Femur (tissue), 1 donor: ENCODE measurements around the gene IFT27.

Experiments used
- DNase-seq: peaks from one replicate; pipeline ENCODE4 v3.0.0-alpha.2; 2017

IFT27 gene

GRCh38 chr22:36715647-36716046 lies 60.3 kb downstream of the IFT27 start:
- DNase-seq: no peak

DNA sequence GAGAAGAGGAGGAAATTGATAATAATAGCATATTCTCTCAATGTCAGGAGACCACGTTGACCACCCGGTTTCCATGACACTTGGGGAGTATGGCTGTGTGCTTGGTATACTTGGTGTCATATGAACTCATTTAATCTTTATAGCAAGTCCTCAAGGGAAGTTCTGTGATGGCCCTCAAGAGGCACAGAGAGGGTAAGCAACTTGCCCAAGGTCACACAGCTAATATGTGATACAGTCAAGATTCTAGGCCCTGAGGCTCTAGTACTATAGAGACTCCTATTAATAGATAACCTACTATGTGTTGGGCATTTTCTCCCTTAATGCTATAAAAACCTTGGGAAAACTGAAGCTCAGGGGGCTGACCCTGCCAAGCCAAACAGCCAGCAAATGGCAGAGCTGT lies 61.8 kb downstream of the IFT27 start:
- DNase-seq: no peak

- no peak for DNase-seq
Observed at GRCh38 chr22:36713436-36713835, 62.5 kb downstream of the IFT27 start.
